ENCODE measurements around the gene PCYOX1L. TPM values are rescaled to one million over a fixed set of nuclear protein-coding genes. Genes with fewer than 3 reads are reported as not detected.

PCYOX1L gene
- total and polyA plus RNA-seq, 2 experiments from 2014 or later, result 6.7 to 14.7 TPM

- no peaks in the 10 kb centered on the region for H3K9me2 ChIP-seq (ENCODE audit: insufficient read depth)
- peaks cover 14% of the 10 kb centered on the region for H3K4me1 Mint-ChIP-seq
- H3K4me3 ChIP-seq, result no peak overlapping the region
- no peak overlapping the region for H3K27ac Mint-ChIP-seq
- no peak overlapping the region for H2AFZ ChIP-seq
- no peaks in the 10 kb centered on the region for H4K20me1 ChIP-seq (replicated peaks; ENCODE audit: insufficient read depth)
- H3F3A ChIP-seq (replicated peaks; ENCODE audit: low read depth), result no peaks in the 10 kb centered on the region
- no peaks in the 10 kb centered on the region for H3K27me3 ChIP-seq (ENCODE audit: insufficient read depth)
- H3K79me2 ChIP-seq (replicated peaks; ENCODE audit: insufficient read depth), result no peaks in the 10 kb centered on the region
- ATAC-seq (no peak), DNase-seq (ENCODE audit: low spot score) (no peak)
- peaks cover 2% of the 10 kb centered on the region for H3K27me3 Mint-ChIP-seq (ENCODE audit: insufficient read depth, low read depth, poor library complexity)
- no peak for TF ChIP-seq REST (IDR thresholded peaks at IDR 0.05; ENCODE audit: unreplicated experiment)
- TF ChIP-seq CREB1 (CRISPR knock-in tag; IDR thresholded peaks at IDR 0.05; ENCODE audit: low read depth), result no peak
- no peak for TF ChIP-seq EZH2 (IDR thresholded peaks at IDR 0.05; ENCODE audit: low read depth, unreplicated experiment)
- no peak for TF ChIP-seq ETS1 (IDR thresholded peaks at IDR 0.05)
- TF ChIP-seq NANOG (IDR thresholded peaks at IDR 0.05; ENCODE audit: borderline replicate concordance), result no peak
- TF ChIP-seq, protein P1, sequence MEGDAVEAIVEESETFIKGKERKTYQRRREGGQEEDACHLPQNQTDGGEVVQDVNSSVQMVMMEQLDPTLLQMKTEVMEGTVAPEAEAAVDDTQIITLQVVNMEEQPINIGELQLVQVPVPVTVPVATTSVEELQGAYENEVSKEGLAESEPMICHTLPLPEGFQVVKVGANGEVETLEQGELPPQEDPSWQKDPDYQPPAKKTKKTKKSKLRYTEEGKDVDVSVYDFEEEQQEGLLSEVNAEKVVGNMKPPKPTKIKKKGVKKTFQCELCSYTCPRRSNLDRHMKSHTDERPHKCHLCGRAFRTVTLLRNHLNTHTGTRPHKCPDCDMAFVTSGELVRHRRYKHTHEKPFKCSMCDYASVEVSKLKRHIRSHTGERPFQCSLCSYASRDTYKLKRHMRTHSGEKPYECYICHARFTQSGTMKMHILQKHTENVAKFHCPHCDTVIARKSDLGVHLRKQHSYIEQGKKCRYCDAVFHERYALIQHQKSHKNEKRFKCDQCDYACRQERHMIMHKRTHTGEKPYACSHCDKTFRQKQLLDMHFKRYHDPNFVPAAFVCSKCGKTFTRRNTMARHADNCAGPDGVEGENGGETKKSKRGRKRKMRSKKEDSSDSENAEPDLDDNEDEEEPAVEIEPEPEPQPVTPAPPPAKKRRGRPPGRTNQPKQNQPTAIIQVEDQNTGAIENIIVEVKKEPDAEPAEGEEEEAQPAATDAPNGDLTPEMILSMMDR (conservative IDR thresholded peaks at IDR 0.05; ENCODE audit: low read depth in 2 of 2), result no peak
- no peak for TF ChIP-seq STAT1 (IDR thresholded peaks at IDR 0.05; ENCODE audit: unreplicated experiment)
- TF ChIP-seq POLR2AphosphoS5 (IDR thresholded peaks at IDR 0.05; ENCODE audit: low read depth), result no peak
- TF ChIP-seq ZNF331 (CRISPR knock-in tag; IDR thresholded peaks at IDR 0.05; ENCODE audit: low read depth), result no peak
- no peak for TF ChIP-seq ZNF114 (CRISPR knock-in tag; IDR thresholded peaks at IDR 0.05)
- TF ChIP-seq ZNF462 (CRISPR knock-in tag; IDR thresholded peaks at IDR 0.05), result no peak
- TF ChIP-seq JUNB (IDR thresholded peaks at IDR 0.05; ENCODE audit: unreplicated experiment), result no peak
- no peak for TF ChIP-seq EZH2phosphoT487 (IDR thresholded peaks at IDR 0.05; ENCODE audit: unreplicated experiment)
- H3K4me1 ChIP-seq (ENCODE audit: insufficient read depth), result no peaks in the 10 kb centered on the region
- no peak overlapping the region for H3K4me3 Mint-ChIP-seq
- H3K27ac ChIP-seq (ENCODE audit: low read depth), result no peak overlapping the region
- H3K9me3 Mint-ChIP-seq, result no peaks in the 10 kb centered on the region
- H3K36me3 ChIP-seq (ENCODE audit: insufficient read depth), result no peaks in the 10 kb centered on the region
- H3K4me2 ChIP-seq, result no peak overlapping the region
- H3K36me3 Mint-ChIP-seq (ENCODE audit: low read depth), result no peaks in the 10 kb centered on the region
These were observed 42.1 kb upstream of the PCYOX1L start for GRCh38 chr5:149315753-149316152.

All from GM23338 (cell line).